Measurements from ENCODE around the gene CHST15. TPM values are rescaled to one million over a fixed set of nuclear protein-coding genes. Genes with fewer than 3 reads are reported as not detected.

CHST15 gene
- total RNA-seq, 5 donors from 2014 or later (not counting 1 experiment from before 2014, with no cell fraction given) = 0.95 to 4.2 (median 1.3) TPM

DNA sequence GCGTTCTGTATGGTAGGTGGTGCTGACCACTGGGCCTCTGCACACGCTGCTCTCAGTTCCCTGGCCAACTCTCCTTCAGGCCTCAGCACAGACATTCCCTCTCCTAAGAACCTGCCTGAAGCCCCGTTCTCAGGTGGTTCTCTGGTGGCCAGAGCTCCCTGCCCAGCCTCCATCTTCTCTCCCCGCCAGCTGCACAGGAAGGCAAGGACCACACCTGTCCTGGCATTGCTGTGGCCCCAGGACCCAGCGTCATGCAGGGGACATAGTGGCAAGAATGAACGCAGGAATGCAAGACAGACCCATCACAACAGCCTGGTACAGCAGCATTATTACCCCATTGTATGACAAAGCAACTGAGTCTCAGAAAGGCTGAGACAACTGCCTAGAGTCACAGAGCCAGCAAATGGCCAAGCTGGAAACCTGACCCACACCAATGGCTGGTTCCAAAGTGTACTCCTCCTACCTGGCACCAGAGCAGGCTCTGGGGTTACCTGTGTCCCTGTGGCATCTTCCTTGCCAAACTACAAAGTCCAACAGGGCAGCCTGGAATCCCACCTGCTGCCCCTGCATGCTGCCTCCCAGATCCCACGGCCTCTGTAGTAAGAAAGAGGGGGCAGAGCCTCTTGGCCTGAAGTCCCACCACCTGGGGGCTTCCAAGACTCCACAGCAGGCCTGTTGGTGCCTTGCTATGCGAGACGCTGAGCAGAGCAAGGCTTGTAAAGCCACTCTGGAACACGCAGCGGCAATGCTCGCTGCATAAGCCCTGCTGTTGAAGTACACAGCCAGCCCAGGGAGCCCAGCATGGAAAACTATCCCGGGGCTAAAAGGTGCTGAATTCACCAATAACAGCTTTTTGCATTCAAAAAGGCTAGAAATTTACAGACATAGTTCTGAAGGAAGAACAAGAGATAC lies 73.3 kb downstream of the CHST15 start:
- H3K27ac Mint-ChIP-seq = no peak overlapping the region
- no peaks in the 10 kb centered on the region for H3K9me3 Mint-ChIP-seq
- DNase-seq = no peak
- Histone ChIP-seq H3K27ac (ENCODE audit: low read length) (no peak overlapping the region), H3K9me3 (no peaks in the 10 kb centered on the region), H3K36me3 (ENCODE audit: control insufficient read depth in 2 of 2, extremely low read depth in 1 of 2, insufficient read depth in 1 of 2, low read length in 1 of 2) (peaks cover 0 to 2% of the 10 kb centered on the region in 2 donors), H3K27me3 (replicated peaks in 1 of 2; ENCODE audit: control insufficient read depth in 2 of 2, extremely low read depth in 1 of 2, insufficient read depth in 2 of 2, low read length in 1 of 2) (peaks cover 0 to 15% of the 10 kb centered on the region in 2 experiments), H3K4me3 (ENCODE audit: control insufficient read depth in 1 of 2, extremely low read depth in 1 of 2, low read length in 1 of 2) (no peak overlapping the region), H3K4me1 (ENCODE audit: control insufficient read depth in 1 of 2, extremely low read depth in 1 of 2, insufficient read depth in 2 of 2, low read length in 2 of 2) (peaks cover 0 to 2% of the 10 kb centered on the region in 2 experiments)
- H3K36me3 Mint-ChIP-seq = no peaks in the 10 kb centered on the region
- 79% methylated on average over 11 of the region's 13 CpGs for WGBS (ENCODE audit: insufficient coverage)
- peaks cover 0 to 5% (median 4%) of the 10 kb centered on the region in 3 donors for H3K4me1 Mint-ChIP-seq
- H3K4me3 Mint-ChIP-seq = no peak overlapping the region
- CTCF ChIA-PET = no interaction called here
- peaks cover 0 to 17% of the 10 kb centered on the region in 2 donors for H3K27me3 Mint-ChIP-seq
- ATAC-seq (replicated peaks in 1 of 4) = no peak
- POLR2A ChIA-PET = no interaction called here

DNA sequence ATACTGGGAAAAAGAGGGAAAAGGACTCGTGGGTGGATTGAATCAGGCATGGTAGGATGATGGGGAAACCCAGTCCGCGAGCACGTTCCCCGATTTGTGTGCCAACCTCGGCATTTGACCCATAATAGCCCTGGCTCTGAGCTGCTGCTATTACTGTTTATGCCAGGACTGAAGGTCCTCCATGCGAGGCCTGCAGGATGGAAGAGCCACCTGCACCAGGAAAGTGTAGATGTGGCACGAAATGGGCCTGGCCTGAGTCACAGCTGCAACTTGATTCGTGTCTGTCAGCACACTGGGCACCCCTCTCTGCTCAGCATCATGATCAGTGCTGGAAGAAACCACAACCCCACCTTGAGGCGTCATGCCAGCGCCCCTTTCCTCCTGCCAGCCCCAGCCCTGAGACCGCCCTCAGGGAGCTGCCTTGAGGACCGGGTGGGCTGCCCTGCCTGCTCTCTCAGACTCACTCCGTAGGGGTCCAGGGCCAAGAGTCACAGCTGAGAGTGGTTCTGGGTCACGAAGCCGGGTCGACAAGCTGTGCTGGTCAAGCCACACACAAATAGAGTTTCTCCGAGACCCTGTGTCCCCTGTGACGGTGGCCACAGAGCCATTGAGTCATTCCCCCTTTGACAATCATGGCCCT lies 74.4 kb downstream of the CHST15 start:
- ATAC-seq (replicated peaks in 1 of 4) = peak in 1 of 4 experiments; percentile 24
- H3K9me3 Mint-ChIP-seq = peaks cover under 1 to 3% (median 2%) of the 10 kb centered on the region in 3 donors
- H3K27me3 Mint-ChIP-seq = peaks cover 0 to 10% of the 10 kb centered on the region in 2 donors
- WGBS (ENCODE audit: insufficient coverage) = 77% methylated on average over 19 of the region's 19 CpGs
- H3K36me3 ChIP-seq (ENCODE audit: control insufficient read depth in 2 of 2, extremely low read depth in 1 of 2, insufficient read depth in 1 of 2, low read length in 1 of 2) = peaks cover 0 to 2% of the 10 kb centered on the region in 2 donors
- no peak overlapping the region for H3K27ac ChIP-seq (ENCODE audit: low read length)
- H3K27ac Mint-ChIP-seq = no peak overlapping the region
- no peaks in the 10 kb centered on the region for H3K4me1 ChIP-seq (ENCODE audit: control insufficient read depth in 1 of 2, extremely low read depth in 1 of 2, insufficient read depth in 2 of 2, low read length in 2 of 2)
- H3K27me3 ChIP-seq (replicated peaks in 1 of 2; ENCODE audit: control insufficient read depth in 2 of 2, extremely low read depth in 1 of 2, insufficient read depth in 2 of 2, low read length in 1 of 2) = peaks cover 0 to 18% of the 10 kb centered on the region in 2 experiments
- H3K4me1 Mint-ChIP-seq = no peaks in the 10 kb centered on the region
- ChIA-PET CTCF (no interaction called here), POLR2A (no interaction called here)
- H3K4me3 ChIP-seq (ENCODE audit: control insufficient read depth in 1 of 2, extremely low read depth in 1 of 2, low read length in 1 of 2) = no peak overlapping the region
- no peaks in the 10 kb centered on the region for H3K36me3 Mint-ChIP-seq
- no peak for DNase-seq
- H3K4me3 Mint-ChIP-seq = no peak overlapping the region
- H3K9me3 ChIP-seq = no peaks in the 10 kb centered on the region

DNA sequence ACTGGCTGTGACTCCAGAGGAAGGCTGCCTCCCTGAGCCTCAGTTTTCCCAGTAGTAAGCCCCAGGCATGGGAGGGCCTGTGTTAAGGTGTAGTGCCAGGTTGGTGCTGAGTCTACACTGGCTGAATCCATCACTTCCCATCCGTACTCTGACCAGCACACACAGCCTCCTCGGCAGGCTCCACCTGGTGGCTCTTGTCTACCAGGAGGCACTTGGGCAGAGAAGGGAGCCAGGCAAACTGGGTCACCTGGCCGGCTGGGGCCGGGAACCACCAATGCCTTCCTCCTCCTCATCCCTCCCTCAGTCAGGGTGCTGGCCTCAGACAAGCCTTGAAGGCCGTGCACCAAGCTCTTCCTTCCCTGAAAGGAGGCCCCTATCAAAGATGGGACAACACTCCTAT lies 75.7 kb downstream of the CHST15 start:
- Histone ChIP-seq H3K27ac (ENCODE audit: low read length) (no peak overlapping the region), H3K4me3 (ENCODE audit: control insufficient read depth in 1 of 2, extremely low read depth in 1 of 2, low read length in 1 of 2) (no peak overlapping the region), H3K36me3 (ENCODE audit: control insufficient read depth in 2 of 2, extremely low read depth in 1 of 2, insufficient read depth in 1 of 2, low read length in 1 of 2) (peaks cover 0 to 2% of the 10 kb centered on the region in 2 donors), H3K27me3 (replicated peaks in 1 of 2; ENCODE audit: control insufficient read depth in 2 of 2, extremely low read depth in 1 of 2, insufficient read depth in 2 of 2, low read length in 1 of 2) (peaks cover 0 to 18% of the 10 kb centered on the region in 2 experiments), H3K4me1 (ENCODE audit: control insufficient read depth in 1 of 2, extremely low read depth in 1 of 2, insufficient read depth in 2 of 2, low read length in 2 of 2) (no peaks in the 10 kb centered on the region), H3K9me3 (no peaks in the 10 kb centered on the region)
- Mint-ChIP-seq H3K27me3 (peaks cover 0 to 6% of the 10 kb centered on the region in 2 donors), H3K4me1 (no peaks in the 10 kb centered on the region), H3K27ac (no peak overlapping the region), H3K4me3 (no peak overlapping the region), H3K9me3 (peaks cover 7 to 11% (median 10%) of the 10 kb centered on the region in 3 donors), H3K36me3 (no peaks in the 10 kb centered on the region)
- ChIA-PET POLR2A (no interaction called here), CTCF (no interaction called here)
- DNase-seq (no peak), ATAC-seq (replicated peaks in 1 of 4) (no peak)
- WGBS (ENCODE audit: insufficient coverage) = 81% methylated on average over 5 of the region's 5 CpGs

DNA sequence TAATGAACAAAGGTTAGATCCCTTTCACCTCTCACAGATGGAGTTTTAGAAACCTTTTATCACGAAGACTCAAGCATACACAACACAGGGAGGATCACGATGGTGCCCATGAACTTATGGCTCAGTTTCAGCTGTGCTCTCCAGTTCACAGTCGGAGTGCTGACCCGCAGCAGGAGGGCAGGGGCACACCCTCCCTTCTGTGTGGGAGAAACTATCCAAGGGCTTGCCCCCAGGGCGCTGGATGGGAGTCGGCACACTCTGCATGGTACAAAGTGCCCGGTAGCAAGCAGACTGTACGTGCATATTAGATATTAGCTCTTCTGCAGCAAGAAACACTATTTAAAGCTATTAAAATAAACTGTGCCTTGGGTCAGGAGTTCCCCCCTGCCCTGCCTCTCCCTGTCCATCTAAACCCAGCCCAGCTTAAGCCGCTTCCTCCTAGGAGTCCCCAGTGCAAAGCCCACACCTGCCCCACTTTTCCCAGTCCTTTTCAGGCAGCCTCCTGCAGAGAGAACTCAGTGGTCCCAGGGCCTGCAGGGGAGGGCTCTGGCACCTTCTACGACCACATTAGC lies 76.5 kb downstream of the CHST15 start:
- H3K36me3 Mint-ChIP-seq = no peaks in the 10 kb centered on the region
- DNase-seq (no peak), ATAC-seq (replicated peaks in 1 of 4) (no peak)
- H3K4me1 Mint-ChIP-seq = no peaks in the 10 kb centered on the region
- peaks cover 7 to 11% (median 10%) of the 10 kb centered on the region in 3 donors for H3K9me3 Mint-ChIP-seq
- Histone ChIP-seq H3K36me3 (ENCODE audit: control insufficient read depth in 2 of 2, extremely low read depth in 1 of 2, insufficient read depth in 1 of 2, low read length in 1 of 2) (peaks cover 0 to 2% of the 10 kb centered on the region in 2 donors), H3K4me3 (ENCODE audit: control insufficient read depth in 1 of 2, extremely low read depth in 1 of 2, low read length in 1 of 2) (no peak overlapping the region), H3K4me1 (ENCODE audit: control insufficient read depth in 1 of 2, extremely low read depth in 1 of 2, insufficient read depth in 2 of 2, low read length in 2 of 2) (no peaks in the 10 kb centered on the region), H3K27ac (ENCODE audit: low read length) (no peak overlapping the region), H3K27me3 (replicated peaks in 1 of 2; ENCODE audit: control insufficient read depth in 2 of 2, extremely low read depth in 1 of 2, insufficient read depth in 2 of 2, low read length in 1 of 2) (peaks cover 0 to 18% of the 10 kb centered on the region in 2 experiments), H3K9me3 (no peaks in the 10 kb centered on the region)
- ChIA-PET POLR2A (no interaction called here), CTCF (no interaction called here)
- no peak overlapping the region for H3K4me3 Mint-ChIP-seq
- no peak overlapping the region for H3K27ac Mint-ChIP-seq
- WGBS (ENCODE audit: insufficient coverage) = 71% methylated on average over 8 of the region's 10 CpGs
- peaks cover 0 to 6% of the 10 kb centered on the region in 2 donors for H3K27me3 Mint-ChIP-seq

DNA sequence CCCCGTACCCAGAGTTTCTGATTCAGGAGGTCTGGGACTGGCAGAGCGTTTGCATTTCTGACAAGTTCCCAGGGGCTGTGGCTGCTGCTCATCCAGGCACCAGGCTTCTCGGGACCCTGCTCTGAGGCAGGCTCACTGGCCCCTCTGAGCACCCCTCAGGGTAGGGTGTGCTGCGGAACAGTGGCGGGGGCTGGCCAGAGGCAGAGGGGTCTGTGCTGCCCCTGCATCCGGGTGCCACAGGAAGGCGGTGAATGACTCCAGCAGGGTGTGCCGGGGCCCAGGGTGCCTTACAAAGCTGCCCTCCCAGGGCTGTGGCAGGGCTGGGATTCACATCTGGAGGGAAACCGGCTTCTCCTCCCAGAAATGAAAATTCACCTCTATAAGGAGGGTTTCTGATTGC lies 77.4 kb downstream of the CHST15 start:
- no peak overlapping the region for H3K4me3 Mint-ChIP-seq
- no peak for ATAC-seq (replicated peaks in 1 of 4)
- CTCF ChIA-PET = no interaction called here
- WGBS (ENCODE audit: insufficient coverage) = 89% methylated on average over 8 of the region's 9 CpGs
- peaks cover 0 to 18% of the 10 kb centered on the region in 2 experiments for H3K27me3 ChIP-seq (replicated peaks in 1 of 2; ENCODE audit: control insufficient read depth in 2 of 2, extremely low read depth in 1 of 2, insufficient read depth in 2 of 2, low read length in 1 of 2)
- no peak overlapping the region for H3K27ac ChIP-seq (ENCODE audit: low read length)
- POLR2A ChIA-PET = no interaction called here
- H3K9me3 ChIP-seq = no peaks in the 10 kb centered on the region
- H3K4me1 Mint-ChIP-seq = no peaks in the 10 kb centered on the region
- H3K36me3 Mint-ChIP-seq = no peaks in the 10 kb centered on the region
- H3K4me1 ChIP-seq (ENCODE audit: control insufficient read depth in 1 of 2, extremely low read depth in 1 of 2, insufficient read depth in 2 of 2, low read length in 2 of 2) = no peaks in the 10 kb centered on the region
- H3K9me3 Mint-ChIP-seq = peaks cover 7 to 14% (median 10%) of the 10 kb centered on the region in 3 donors
- peaks cover 0 to 6% of the 10 kb centered on the region in 2 donors for H3K27me3 Mint-ChIP-seq
- H3K4me3 ChIP-seq (ENCODE audit: control insufficient read depth in 1 of 2, extremely low read depth in 1 of 2, low read length in 1 of 2) = no peak overlapping the region
- no peak overlapping the region for H3K27ac Mint-ChIP-seq
- DNase-seq = no peak
- peaks cover 0 to 2% of the 10 kb centered on the region in 2 donors for H3K36me3 ChIP-seq (ENCODE audit: control insufficient read depth in 2 of 2, extremely low read depth in 1 of 2, insufficient read depth in 1 of 2, low read length in 1 of 2)

DNA sequence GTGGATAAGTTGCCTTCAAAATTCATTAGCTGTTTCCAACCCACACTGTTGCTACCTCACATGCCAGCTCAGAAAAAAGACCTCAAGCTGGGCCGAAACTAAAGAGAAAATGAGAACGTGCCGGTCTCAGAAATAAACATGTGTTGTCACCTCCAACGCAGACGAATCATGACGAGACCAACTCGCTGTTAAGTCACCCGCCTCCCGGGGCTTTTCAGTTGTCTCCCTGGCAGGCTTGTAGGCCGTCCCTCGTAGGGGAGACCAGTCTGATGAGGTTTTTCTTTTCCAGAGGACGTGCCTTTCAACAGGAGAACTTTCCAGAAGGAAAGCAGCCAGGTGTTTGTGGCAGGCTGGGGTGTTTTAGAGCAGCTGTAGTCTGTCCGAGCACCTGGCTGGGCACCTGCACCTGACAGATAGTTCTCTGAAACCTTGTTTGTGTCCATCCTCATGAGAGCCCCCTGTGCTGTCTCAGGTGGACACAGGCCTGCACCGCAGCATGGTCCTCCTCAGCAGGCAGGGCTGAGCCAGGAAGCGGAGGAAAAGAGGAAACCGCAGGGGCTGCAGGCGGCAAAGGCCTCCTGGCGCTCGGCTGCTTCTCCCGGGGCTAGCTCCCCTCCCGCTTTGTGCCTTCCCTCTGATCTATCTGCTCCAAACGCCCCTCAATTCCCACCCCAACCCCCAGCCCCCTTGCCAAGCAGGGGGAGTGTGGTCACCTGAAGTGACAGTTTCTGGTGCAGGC lies 78.8 kb downstream of the CHST15 start:
- peaks cover 0 to 2% of the 10 kb centered on the region in 2 donors for H3K36me3 ChIP-seq (ENCODE audit: control insufficient read depth in 2 of 2, extremely low read depth in 1 of 2, insufficient read depth in 1 of 2, low read length in 1 of 2)
- ATAC-seq (replicated peaks in 1 of 4) (no peak), DNase-seq (no peak)
- Mint-ChIP-seq H3K4me1 (no peaks in the 10 kb centered on the region), H3K27ac (no peak overlapping the region), H3K9me3 (peaks cover 7 to 14% (median 10%) of the 10 kb centered on the region in 3 donors), H3K4me3 (no peak overlapping the region), H3K27me3 (peaks cover 0 to 1% of the 10 kb centered on the region in 2 donors), H3K36me3 (no peaks in the 10 kb centered on the region)
- no peak overlapping the region for H3K4me3 ChIP-seq (ENCODE audit: control insufficient read depth in 1 of 2, extremely low read depth in 1 of 2, low read length in 1 of 2)
- no peaks in the 10 kb centered on the region for H3K9me3 ChIP-seq
- 70% methylated on average over 15 of the region's 22 CpGs for WGBS (ENCODE audit: insufficient coverage)
- CTCF ChIA-PET = no interaction called here
- no peak overlapping the region for H3K27ac ChIP-seq (ENCODE audit: low read length)
- H3K4me1 ChIP-seq (ENCODE audit: control insufficient read depth in 1 of 2, extremely low read depth in 1 of 2, insufficient read depth in 2 of 2, low read length in 2 of 2) = no peaks in the 10 kb centered on the region
- POLR2A ChIA-PET = no interaction called here
- peaks cover 0 to 12% of the 10 kb centered on the region in 2 experiments for H3K27me3 ChIP-seq (replicated peaks in 1 of 2; ENCODE audit: control insufficient read depth in 2 of 2, extremely low read depth in 1 of 2, insufficient read depth in 2 of 2, low read length in 1 of 2)
